ENCODE data around the gene VWA7.

Gene VWA7

GRCh38 chr6:31758281-31758680, 18.8 kb downstream of the VWA7 start:
- no peak for DNase-seq (ENCODE audit: low read depth in 2 of 2)

DNA sequence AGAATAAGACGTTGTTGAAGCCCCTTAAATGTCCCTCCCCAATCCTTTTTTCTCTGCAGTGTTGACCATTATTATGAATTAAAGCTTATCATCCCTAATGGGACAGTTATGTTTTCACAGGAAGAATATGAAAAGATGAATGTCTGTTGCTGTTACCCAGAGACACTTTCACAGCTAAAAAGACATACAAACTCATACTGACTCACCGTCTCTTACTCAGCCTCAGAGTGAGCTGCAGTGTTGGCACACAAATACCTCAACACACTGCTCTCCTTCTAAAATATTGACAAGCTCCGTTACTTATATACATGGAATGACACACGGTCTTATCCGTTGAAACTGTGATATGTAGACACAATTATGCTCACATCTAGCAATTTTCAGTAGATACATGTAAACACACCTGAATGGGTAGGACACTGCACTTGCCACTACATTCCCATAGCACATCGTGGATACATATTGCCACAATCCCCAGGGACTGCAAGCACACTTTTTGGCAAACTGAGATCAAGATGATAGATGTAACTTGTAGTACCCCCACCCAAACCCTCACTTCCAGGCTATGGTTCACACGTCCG, 24.3 kb downstream of the VWA7 start:
- DNase-seq (ENCODE audit: low read depth in 2 of 2) = no peak

GRCh38 chr6:31750411-31751022, 26.6 kb downstream of the VWA7 start:
- no peak for DNase-seq (ENCODE audit: low read depth in 2 of 2)

DNA sequence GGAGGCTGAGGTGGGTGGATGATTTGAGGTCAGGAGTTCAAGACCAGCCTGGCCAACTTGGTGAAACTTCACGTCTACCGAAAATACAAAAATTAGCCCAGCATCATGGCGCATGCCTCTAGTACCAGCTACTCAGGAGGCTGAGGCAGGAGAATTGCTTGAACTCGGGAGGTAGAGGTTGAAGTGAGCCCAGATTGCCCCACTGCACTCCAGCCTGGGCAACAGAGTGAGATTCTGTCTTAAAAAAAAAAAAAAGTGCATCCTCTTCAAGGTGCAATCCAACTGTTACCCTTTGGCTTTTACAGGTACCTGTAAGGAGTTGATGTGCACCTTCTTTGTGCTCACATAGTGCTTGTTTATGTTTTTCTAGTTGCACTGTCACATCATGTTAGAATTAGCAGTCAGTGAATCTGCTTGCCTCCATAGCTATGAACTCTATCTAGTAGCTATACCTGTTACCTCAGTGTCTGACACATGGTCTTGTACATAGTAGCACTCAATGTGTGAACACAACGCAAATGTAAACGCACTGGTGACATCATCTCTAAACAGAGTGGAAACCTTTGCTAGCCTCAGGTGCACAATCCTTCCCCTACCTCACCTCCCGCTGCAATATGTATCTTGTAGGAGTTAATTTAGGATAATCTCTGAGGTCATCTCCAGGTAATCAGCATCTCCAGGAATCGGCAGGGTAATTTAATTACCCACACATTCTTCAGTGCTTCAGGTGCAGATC, 27.7 kb downstream of the VWA7 start:
- DNase-seq (ENCODE audit: low read depth in 2 of 2) = no peak

DNA sequence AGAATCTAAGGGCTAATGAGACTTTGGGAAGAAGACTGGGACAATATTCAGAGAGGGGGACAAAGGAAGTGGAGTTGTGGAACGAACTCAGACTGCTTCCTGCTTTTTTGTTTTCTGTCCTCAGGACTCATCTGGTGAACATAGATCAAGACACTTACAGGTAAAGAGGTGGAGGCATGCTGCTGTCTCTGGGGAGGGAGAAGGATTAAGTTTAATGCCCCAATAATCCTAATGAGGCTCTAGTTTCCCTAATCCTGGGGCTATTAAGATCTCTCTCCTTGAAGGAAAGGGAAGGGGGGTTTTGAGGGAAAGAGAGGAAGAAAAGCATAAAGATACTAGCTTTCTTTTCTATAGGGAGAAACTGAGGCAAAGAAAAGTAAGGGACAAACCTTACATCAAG, 32.7 kb downstream of the VWA7 start:
- no peak for DNase-seq (ENCODE audit: low read depth in 2 of 2)

- no peak for DNase-seq (ENCODE audit: low read depth in 2 of 2)
These were observed 34.2 kb downstream of the VWA7 start for GRCh38 chr6:31742894-31743293.

- DNase-seq (ENCODE audit: low read depth in 2 of 2) = no peak
These were observed 35.3 kb downstream of the VWA7 start for GRCh38 chr6:31741815-31742214.

- no peak for DNase-seq (ENCODE audit: low read depth in 2 of 2)
These were observed 36.5 kb downstream of the VWA7 start for GRCh38 chr6:31740397-31741223.

DNA sequence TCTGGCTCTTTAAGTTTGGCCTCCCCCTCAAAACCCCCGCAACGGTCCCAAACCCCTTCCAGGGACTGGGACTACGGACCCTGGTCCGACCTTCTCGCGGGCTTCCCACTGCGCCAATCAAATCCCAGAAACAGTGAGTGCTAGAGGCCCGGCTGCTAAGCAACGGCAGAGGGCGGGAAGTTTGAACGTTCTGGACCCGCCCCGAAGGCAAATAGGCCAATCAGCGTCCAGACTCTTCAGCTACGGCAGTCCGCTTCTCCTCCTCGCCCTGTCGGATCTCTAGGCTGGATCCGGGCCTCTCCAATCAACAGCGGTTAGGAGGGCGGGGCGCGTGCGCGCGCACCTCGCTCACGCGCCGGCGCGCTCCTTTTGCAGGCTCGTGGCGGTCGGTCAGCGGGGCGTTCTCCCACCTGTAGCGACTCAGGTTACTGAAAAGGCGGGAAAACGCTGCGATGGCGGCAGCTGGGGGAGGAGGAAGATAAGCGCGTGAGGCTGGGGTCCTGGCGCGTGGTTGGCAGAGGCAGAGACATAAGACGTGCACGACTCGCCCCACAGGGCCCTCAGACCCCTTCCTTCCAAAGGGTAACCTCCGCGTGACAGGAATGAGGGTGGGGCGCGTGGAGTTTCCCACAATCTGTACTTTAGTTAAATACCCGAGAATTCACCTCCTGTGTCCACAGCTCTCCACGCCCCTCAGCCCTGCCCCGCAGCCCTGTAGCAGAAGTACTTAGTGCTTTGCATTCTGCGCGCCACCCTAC, 37.3 kb downstream of the VWA7 start, which contains the start of gene MSH5:
TSS of gene MSH5 (plus strand) at position 367 of the 758 bp plus-strand sequence. CDS start 462 bp downstream, outside the sequence.
- DNase-seq (ENCODE audit: low read depth in 2 of 2) = peak; percentile 88 to 91

GRCh38 chr6:31737991-31738979, 38.8 kb downstream of the VWA7 start:
- peak; percentile 28 to 52 for DNase-seq (ENCODE audit: low read depth in 2 of 2)

- DNase-seq (ENCODE audit: low read depth in 2 of 2) = no peak
These were observed 39.7 kb downstream of the VWA7 start for GRCh38 chr6:31737315-31737990.

GRCh38 chr6:31736768-31737314, 40.3 kb downstream of the VWA7 start:
- no peak for DNase-seq (ENCODE audit: low read depth in 2 of 2)

DNA sequence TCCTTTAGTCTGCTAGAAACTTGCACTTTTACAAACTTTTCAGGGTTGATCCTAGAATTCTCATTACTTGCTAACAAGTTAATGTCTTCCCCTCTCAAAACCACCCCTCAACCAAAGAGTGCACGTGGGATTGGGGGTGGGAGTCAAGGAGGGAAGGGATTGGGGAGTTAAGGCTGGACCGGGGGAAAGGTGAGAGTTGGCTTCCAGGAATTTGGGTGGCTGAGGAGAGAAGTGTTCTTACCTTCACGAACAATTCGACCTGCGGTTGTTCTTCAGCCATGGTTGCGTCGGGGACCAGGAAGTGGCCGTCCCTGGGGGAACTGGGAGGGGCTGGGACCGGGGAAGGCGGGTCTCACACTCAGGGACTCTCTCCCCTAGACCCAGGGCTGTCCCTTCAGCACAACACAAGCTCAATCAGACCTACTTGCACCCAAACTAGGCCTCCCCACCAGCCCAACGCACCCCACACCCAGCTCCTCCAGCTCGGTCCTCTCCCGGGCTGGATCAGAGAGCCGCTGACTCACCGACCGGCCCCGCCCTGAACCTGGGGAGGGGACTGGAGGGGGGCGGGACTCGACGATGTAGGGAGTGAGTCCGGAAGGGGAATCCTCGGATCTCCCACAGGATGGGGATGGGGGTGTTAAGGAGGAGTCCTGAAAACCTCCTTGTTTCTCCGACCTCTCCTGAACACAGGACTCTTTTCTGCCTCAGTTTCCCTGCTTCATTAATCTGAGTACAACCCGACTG, 40.9 kb downstream of the VWA7 start, which contains the start of gene CLIC1:
TSS of gene CLIC1 (minus strand) at position 510 of the 747 bp plus-strand sequence. CDS start at position 280, 230 bp downstream.
- DNase-seq (ENCODE audit: low read depth in 2 of 2) = peak; percentile 54 to 60

GRCh38 chr6:31734821-31735406, 42.2 kb downstream of the VWA7 start:
- peak; percentile 29 to 43 for DNase-seq (ENCODE audit: low read depth in 2 of 2)

- no peak for DNase-seq (ENCODE audit: low read depth in 2 of 2)
These were observed 42.8 kb downstream of the VWA7 start for GRCh38 chr6:31734247-31734820.

DNA sequence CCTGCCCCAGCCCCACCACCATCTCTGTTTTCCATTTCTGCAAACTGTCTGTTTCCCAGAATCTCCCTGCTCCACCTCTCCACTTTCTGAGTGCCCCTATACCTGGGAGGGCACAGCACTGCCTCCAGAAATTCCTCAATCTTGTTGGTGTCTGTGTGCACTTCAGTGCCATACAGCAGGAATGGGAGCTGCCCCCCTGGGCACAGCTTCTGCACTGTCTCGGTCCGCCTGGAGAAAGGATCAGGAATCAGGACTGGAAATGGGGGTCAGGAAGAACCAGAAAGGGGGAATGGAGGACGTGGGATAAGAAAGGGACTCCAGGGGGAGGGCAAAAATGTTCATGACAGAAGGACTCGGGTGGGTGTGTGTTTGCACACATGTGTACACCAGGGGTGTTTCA, 43.4 kb downstream of the VWA7 start:
- no peak for DNase-seq (ENCODE audit: low read depth in 2 of 2)

GRCh38 chr6:31732029-31732428, 45.1 kb downstream of the VWA7 start:
- DNase-seq (ENCODE audit: low read depth in 2 of 2) = no peak

DNA sequence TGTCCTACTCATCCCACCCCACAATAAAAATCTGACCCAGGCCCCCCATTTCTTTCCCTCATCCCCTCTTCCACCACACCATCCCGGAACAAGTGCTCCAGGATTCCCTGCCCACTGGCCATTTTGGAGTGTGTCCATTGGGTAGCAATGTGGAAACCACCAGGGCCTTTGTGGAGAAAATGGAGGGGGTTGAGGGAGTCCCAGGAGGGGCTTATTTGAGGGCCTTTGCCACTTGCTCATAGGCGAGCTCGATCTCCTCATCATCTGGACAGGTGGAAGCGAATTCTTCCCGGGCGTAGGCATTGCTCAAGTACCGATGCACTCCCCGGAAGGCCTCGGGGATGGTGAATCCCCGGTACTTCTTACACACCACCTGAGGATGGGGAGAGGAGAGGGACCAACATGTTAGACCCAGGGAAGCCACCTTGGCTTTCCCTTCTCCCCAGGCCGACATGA, 46.5 kb downstream of the VWA7 start:
- no peak for DNase-seq (ENCODE audit: low read depth in 2 of 2)

Measured in stimulated activated CD8-positive, alpha-beta memory T cell treated with anti-CD3 and anti-CD28 coated beads, Interleukin-15, amount 100 ng/mL, for 4 hours (primary cell).